ENCODE measurements around the gene HDDC2.

The HDDC2 gene

GRCh38 chr6:125340175-125340835 lies 38.5 kb upstream of the HDDC2 start:
- H3K27ac ChIP-seq: peak overlapping the region; percentile 52 to 57
- intact Hi-C loops (cut with DNase I; ENCODE audit: low total_unique reads): no loop called here
- H3K27me3 ChIP-seq: no peaks in the 10 kb centered on the region
- no peaks in the 10 kb centered on the region for H3K36me3 ChIP-seq
- peaks cover 0 to 26% (median 6%) of the 10 kb centered on the region in 4 donors for H3K4me1 ChIP-seq
- no peak for TF ChIP-seq CTCF (IDR thresholded peaks at IDR 0.05)
- no peaks in the 10 kb centered on the region for H3K9me3 ChIP-seq
- no peak for DNase-seq
- no peak overlapping the region for H3K4me3 ChIP-seq

GRCh38 chr6:125339653-125340052 lies 37.9 kb upstream of the HDDC2 start:
- Histone ChIP-seq H3K27ac (peak overlapping the region; percentile 52 to 57), H3K27me3 (no peaks in the 10 kb centered on the region), H3K4me3 (no peak overlapping the region), H3K36me3 (no peaks in the 10 kb centered on the region), H3K4me1 (peaks cover 0 to 26% (median 6%) of the 10 kb centered on the region in 4 donors), H3K9me3 (no peaks in the 10 kb centered on the region)
- DNase-seq: no peak
- no peak for TF ChIP-seq CTCF (IDR thresholded peaks at IDR 0.05)
- intact Hi-C loops (cut with DNase I; ENCODE audit: low total_unique reads): no loop called here

GRCh38 chr6:125338381-125338780 lies 36.6 kb upstream of the HDDC2 start:
- DNase-seq: no peak
- no peak overlapping the region for H3K4me3 ChIP-seq
- no peaks in the 10 kb centered on the region for H3K27me3 ChIP-seq
- TF ChIP-seq CTCF (IDR thresholded peaks at IDR 0.05): no peak
- no peaks in the 10 kb centered on the region for H3K36me3 ChIP-seq
- no peaks in the 10 kb centered on the region for H3K9me3 ChIP-seq
- peaks cover 0 to 26% (median 6%) of the 10 kb centered on the region in 4 donors for H3K4me1 ChIP-seq
- no peak overlapping the region for H3K27ac ChIP-seq
- intact Hi-C loops (cut with DNase I; ENCODE audit: low total_unique reads): no loop called here

- no peak for DNase-seq
- intact Hi-C loops (cut with DNase I; ENCODE audit: low total_unique reads): no loop called here
- TF ChIP-seq CTCF (IDR thresholded peaks at IDR 0.05): no peak
- no peaks in the 10 kb centered on the region for H3K36me3 ChIP-seq
- H3K4me1 ChIP-seq: peaks cover 0 to 24% (median 6%) of the 10 kb centered on the region in 4 donors
- H3K27me3 ChIP-seq: no peaks in the 10 kb centered on the region
- no peak overlapping the region for H3K4me3 ChIP-seq
- no peaks in the 10 kb centered on the region for H3K9me3 ChIP-seq
- H3K27ac ChIP-seq: no peak overlapping the region
These were observed 35.9 kb upstream of the HDDC2 start for GRCh38 chr6:125337706-125338105.

- no peak for DNase-seq
- intact Hi-C loops (cut with DNase I; ENCODE audit: low total_unique reads): no loop called here
- Histone ChIP-seq H3K27me3 (no peaks in the 10 kb centered on the region), H3K27ac (no peak overlapping the region), H3K9me3 (no peaks in the 10 kb centered on the region), H3K36me3 (no peaks in the 10 kb centered on the region), H3K4me3 (no peak overlapping the region), H3K4me1 (no peaks in the 10 kb centered on the region)
- TF ChIP-seq CTCF (IDR thresholded peaks at IDR 0.05): no peak
These were observed 30.9 kb upstream of the HDDC2 start for GRCh38 chr6:125332664-125333063.
